GM12874 (cell line): Measurements from ENCODE around the gene RNU5D-1.

Experiments used
- CTCF ChIP-seq: IDR thresholded peaks from 2 replicates; pipeline ENCODE4 v1.5.1; 2011; ENCODE audit warnings: low read depth, mild to moderate bottlenecking, control low read depth, low read length, moderate library complexity; ENCODE audit not compliant: insufficient read depth

The RNU5D-1 gene

GRCh38 chr1:44682883-44683265 lies 48.1 kb downstream of the RNU5D-1 start:
- no peak for TF ChIP-seq CTCF

- no peak for TF ChIP-seq CTCF
Observed at GRCh38 chr1:44681905-44682882, 48.8 kb downstream of the RNU5D-1 start.
